Smooth muscle cell (in vitro differentiated cells): Measurements from ENCODE around the gene ITPRIPL2. TPM values are rescaled to one million over a fixed set of nuclear protein-coding genes. Genes with fewer than 3 reads are reported as not detected.

Experiments used
- DNase-seq: peaks from one replicate; lab custom pipeline; 2025; ENCODE audit not compliant: unreplicated experiment; lab: John Stamatoyannopoulos, UW
- H2AFZ ChIP-seq: fragments of 200-600 bp; sonication (generic); 2 replicates; pipeline ENCODE4 v1.6.0; 2016; ENCODE audit warnings: antibody characterized with exemption, low read depth, mild to moderate bottlenecking
- H3F3A ChIP-seq: fragments of 200-600 bp; sonication (generic); 2 replicates; pipeline ENCODE4 v1.6.0; 2017; ENCODE audit warnings: antibody characterized with exemption, low read depth
- H3K27ac ChIP-seq: fragments of 200-600 bp; sonication (generic); 2 replicates; pipeline ENCODE4 v1.5.1; 2016; ENCODE audit warnings: low read depth, mild to moderate bottlenecking
- H3K27me3 ChIP-seq: fragments of 200-600 bp; sonication (generic); 2 replicates; pipeline ENCODE4 v1.6.1; 2016; ENCODE audit warnings: low read depth, mild to moderate bottlenecking
- H3K36me3 ChIP-seq: fragments of 200-600 bp; sonication (generic); 2 replicates; pipeline ENCODE4 v1.5.1; 2016; ENCODE audit warnings: low read depth
- H3K4me1 ChIP-seq: fragments of 200-600 bp; sonication (generic); 2 replicates; pipeline ENCODE4 v1.5.1; 2016; ENCODE audit warnings: low read depth
- H3K4me2 ChIP-seq: fragments of 200-600 bp; sonication (generic); 2 replicates; pipeline ENCODE4 v1.6.0; 2016; ENCODE audit warnings: mild to moderate bottlenecking
- H3K4me3 ChIP-seq: fragments of 200-600 bp; sonication (generic); 2 replicates; pipeline ENCODE4 v1.5.1; 2016; ENCODE audit warnings: mild to moderate bottlenecking
- H3K79me2 ChIP-seq: fragments of 200-600 bp; sonication (generic); 2 replicates; pipeline ENCODE4 v1.6.0; 2016; ENCODE audit warnings: low read depth, mild to moderate bottlenecking
- H3K9ac ChIP-seq: fragments of 200-600 bp; sonication (generic); 2 replicates; pipeline ENCODE4 v1.6.0; 2016; ENCODE audit warnings: low read depth
- H3K9me3 ChIP-seq: fragments of 200-600 bp; sonication (generic); replicated peaks from 2 replicates; pipeline ENCODE4 v1.5.1; 2016; ENCODE audit warnings: low read depth
- H4K20me1 ChIP-seq: fragments of 200-600 bp; sonication (generic); 2 replicates; pipeline ENCODE4 v1.6.0; 2016; ENCODE audit warnings: low read depth
- WGBS: methylation state at CpG from one replicate; pipeline ENCODE4 v1.1.7; 2016; ENCODE audit warnings: low lambda C conversion rate; 5-methylcytosine and 5-hydroxymethylcytosine counted together
- polyA plus RNA-seq: library from polyadenylated mRNA; unstranded; fragments of >200 nt; fragmentation: Nextera tagmentation; extraction: Ambion mirVana; gene quantifications from 2 replicates; pipeline ENCODE4 v1.2.1, GENCODE V29; 2016
- total RNA-seq: library from RNA; depleted of rRNA; stranded (reverse); fragments of >200 nt; gene quantifications from 2 replicates; pipeline ENCODE4 v1.2.3, GENCODE V29; 2014
- TF ChIP-seq, protein P1 (sequence below): fragments of 200-600 bp; sonication (generic); IDR thresholded peaks from 2 replicates; pipeline ENCODE4 v1.5.1; 2017; ENCODE audit warnings: borderline replicate concordance, mild to moderate bottlenecking, antibody characterized with exemption; ENCODE audit not compliant: insufficient read depth, poor library complexity, severe bottlenecking

ITPRIPL2 gene
- total and polyA plus RNA-seq, 2 experiments from 2014 or later: 16.4 to 26.4 TPM

DNA sequence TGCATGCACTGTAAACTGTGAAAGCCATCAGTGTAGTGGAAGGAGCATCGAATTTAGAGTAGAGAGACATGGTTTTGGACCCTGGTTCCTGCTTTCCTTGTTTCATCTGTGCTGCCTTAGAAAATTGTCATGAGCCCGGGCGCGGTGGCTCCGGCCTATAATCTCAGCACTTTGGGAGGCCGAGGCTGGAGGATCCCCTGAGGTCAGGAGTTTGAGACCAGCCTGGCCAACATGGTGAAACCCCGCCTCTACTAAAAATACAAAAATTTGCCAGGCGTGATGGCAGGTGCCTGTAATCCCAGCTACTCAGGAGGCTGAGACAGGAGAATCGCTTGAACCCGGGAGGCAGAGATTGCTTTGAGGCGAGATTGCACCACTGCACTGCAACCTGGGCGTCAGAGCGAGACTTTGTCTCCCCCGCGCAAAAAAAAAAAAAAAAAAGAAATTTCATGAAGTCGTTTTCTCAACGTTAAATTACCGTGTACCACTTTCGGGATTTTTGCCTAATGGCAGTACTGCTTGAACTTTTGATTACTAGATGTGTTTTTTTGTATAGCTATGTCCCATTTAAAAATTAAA lies 45.4 kb upstream of the ITPRIPL2 start:
- WGBS: 76% methylated on average over 19 of the region's 19 CpGs
- no peaks in the 10 kb centered on the region for H3K4me1 ChIP-seq
- H3K9ac ChIP-seq: peak overlapping the region; percentile 100
- peak overlapping the region; percentile 78 for H3K4me3 ChIP-seq
- peak overlapping the region; percentile 84 for H3K4me2 ChIP-seq
- peak overlapping the region; percentile 99 for H3K27ac ChIP-seq
- no peaks in the 10 kb centered on the region for H3F3A ChIP-seq
- TF ChIP-seq, protein P1, sequence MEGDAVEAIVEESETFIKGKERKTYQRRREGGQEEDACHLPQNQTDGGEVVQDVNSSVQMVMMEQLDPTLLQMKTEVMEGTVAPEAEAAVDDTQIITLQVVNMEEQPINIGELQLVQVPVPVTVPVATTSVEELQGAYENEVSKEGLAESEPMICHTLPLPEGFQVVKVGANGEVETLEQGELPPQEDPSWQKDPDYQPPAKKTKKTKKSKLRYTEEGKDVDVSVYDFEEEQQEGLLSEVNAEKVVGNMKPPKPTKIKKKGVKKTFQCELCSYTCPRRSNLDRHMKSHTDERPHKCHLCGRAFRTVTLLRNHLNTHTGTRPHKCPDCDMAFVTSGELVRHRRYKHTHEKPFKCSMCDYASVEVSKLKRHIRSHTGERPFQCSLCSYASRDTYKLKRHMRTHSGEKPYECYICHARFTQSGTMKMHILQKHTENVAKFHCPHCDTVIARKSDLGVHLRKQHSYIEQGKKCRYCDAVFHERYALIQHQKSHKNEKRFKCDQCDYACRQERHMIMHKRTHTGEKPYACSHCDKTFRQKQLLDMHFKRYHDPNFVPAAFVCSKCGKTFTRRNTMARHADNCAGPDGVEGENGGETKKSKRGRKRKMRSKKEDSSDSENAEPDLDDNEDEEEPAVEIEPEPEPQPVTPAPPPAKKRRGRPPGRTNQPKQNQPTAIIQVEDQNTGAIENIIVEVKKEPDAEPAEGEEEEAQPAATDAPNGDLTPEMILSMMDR: no peak
- H3K79me2 ChIP-seq: no peaks in the 10 kb centered on the region
- no peaks in the 10 kb centered on the region for H3K36me3 ChIP-seq
- peak overlapping the region; percentile 92 for H2AFZ ChIP-seq
- H3K9me3 ChIP-seq: no peaks in the 10 kb centered on the region
- no peak for DNase-seq
- H4K20me1 ChIP-seq: no peaks in the 10 kb centered on the region
- H3K27me3 ChIP-seq: no peaks in the 10 kb centered on the region

DNA sequence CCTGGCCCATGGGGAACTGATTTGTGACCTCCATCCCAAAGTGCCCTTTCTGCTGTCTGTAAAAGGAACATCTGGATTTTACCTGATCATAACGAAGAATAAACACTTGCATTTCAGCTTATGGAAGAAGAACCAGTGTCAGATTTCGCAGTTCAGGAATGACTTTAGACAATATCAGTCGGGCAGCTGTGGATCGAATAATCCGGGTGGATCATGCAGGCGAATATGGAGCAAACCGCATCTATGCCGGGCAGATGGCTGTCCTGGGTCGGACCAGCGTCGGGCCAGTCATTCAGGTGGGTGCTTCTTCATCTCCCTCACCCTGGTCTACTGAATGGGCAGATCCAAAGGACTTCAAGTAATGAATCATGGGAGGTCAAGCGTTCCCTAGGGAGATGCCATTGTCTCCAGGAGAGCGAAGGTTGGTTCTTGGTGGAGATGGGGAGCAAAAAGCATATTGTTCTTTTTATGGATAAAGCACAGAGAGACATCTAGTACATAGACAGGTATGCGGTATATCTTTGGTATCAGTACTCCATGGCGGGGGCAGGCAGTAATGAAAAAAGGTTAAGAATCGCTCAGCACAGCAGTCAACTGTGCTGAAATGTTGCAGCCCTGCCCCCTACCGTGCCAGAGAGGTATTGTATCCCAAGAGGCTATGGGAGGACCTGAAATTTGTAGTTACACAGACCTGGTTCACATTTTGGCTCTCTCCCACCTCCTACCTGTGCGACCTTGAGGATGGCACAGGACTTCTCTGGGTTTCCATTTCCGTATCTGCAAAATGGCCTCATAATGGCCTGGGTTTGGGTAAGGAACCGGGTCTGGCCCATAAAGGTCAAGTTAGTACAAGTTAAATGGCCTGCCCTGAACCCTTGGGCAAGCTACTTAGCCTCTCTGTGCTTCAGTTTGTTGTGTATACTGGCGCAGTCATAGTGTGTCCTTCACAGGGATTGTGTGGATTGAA lies 41.7 kb upstream of the ITPRIPL2 start:
- no peak overlapping the region for H3K4me3 ChIP-seq
- H3K4me1 ChIP-seq: no peaks in the 10 kb centered on the region
- no peaks in the 10 kb centered on the region for H3K36me3 ChIP-seq
- TF ChIP-seq, protein P1: peak; percentile 62
- H3F3A ChIP-seq: no peaks in the 10 kb centered on the region
- DNase-seq: no peak
- H3K9me3 ChIP-seq: no peaks in the 10 kb centered on the region
- H3K9ac ChIP-seq: no peak overlapping the region
- no peaks in the 10 kb centered on the region for H3K27me3 ChIP-seq
- no peak overlapping the region for H3K4me2 ChIP-seq
- H3K79me2 ChIP-seq: no peaks in the 10 kb centered on the region
- H3K27ac ChIP-seq: no peak overlapping the region
- H2AFZ ChIP-seq: no peak overlapping the region
- WGBS: 84% methylated on average over 21 of the region's 21 CpGs
- no peaks in the 10 kb centered on the region for H4K20me1 ChIP-seq

DNA sequence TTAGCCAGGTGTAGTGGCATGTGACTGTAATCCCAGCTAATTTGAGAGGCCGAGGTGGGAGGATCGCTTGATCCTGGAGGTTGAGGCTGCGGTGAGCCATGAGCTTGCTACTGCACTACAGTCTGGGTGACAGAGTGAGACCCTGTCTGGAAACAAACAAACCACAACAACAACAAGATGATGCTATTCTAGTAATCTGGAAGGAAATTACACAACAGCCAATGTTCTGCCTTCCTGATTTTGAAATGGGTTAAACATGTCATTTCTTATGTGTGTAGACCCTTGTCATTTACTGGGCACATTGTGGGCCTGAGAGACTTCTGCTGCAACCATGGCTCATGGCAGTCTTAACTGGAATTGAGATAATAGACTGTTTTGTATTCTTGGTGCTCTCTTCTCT lies 40.4 kb upstream of the ITPRIPL2 start:
- H3K79me2 ChIP-seq: no peaks in the 10 kb centered on the region
- 99% methylated on average over 3 of the region's 3 CpGs for WGBS

More for the DNA sequence above, 40.4 kb upstream of the ITPRIPL2 start:
- TF ChIP-seq, protein P1: no peak
- Histone ChIP-seq H3K9me3 (no peaks in the 10 kb centered on the region), H2AFZ (no peak overlapping the region), H3K4me1 (no peaks in the 10 kb centered on the region), H3K36me3 (no peaks in the 10 kb centered on the region), H3K4me3 (no peak overlapping the region), H3K27ac (no peak overlapping the region), H3F3A (no peaks in the 10 kb centered on the region), H3K9ac (no peak overlapping the region), H3K27me3 (no peaks in the 10 kb centered on the region), H3K4me2 (no peak overlapping the region), H4K20me1 (no peaks in the 10 kb centered on the region)
- DNase-seq: no peak
